ENCODE measurements around the gene CHSY1.

CHSY1 gene

GRCh38 chr15:101156509-101157159 lies 95.2 kb downstream of the CHSY1 start:
- DNase-seq (ENCODE audit: extremely low read depth in 1 of 2, low read depth in 1 of 2) = no peak

GRCh38 chr15:101156061-101156460 lies 95.8 kb downstream of the CHSY1 start:
- no peak for DNase-seq (ENCODE audit: extremely low read depth in 1 of 2, low read depth in 1 of 2)

DNA sequence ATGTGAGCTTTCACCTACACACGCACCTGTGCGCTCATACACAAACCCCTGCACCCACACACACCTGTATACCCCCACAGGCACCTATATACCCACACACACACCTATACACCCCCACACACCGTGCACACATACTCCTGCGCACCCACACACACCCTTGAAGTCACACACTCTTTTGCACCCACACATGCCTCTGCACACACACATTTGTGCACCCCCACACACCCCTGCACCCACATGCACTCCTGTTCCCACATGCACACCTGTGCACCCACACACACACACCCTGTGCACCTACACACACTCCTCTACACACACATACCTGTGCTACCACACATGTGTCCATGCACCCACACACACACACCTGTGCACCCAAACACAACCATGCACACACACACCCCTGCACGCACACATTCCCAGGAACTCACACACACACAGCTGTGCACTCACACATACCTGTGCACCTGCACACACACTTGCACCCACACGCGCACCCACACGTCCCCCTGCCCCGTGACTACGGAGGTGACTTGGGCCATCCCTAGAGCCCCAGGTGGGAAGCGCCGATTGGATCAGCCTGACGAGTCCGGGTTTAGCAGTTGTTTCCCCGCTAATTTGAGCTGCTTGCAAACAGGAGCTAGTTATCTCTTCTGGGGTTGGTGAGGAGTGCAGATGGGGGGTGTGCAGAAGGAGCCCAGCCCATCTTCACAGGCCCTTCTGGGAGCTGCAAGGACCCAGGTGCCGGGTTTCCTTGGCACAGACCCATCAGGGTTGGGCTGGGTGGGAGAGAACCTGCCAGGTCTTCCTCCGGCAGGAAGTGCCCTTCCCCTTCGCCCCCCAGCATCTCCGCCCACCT lies 97.8 kb downstream of the CHSY1 start:
- no peak for DNase-seq (ENCODE audit: extremely low read depth in 1 of 2, low read depth in 1 of 2)

GRCh38 chr15:101152914-101153313 lies 98.9 kb downstream of the CHSY1 start:
- no peak for DNase-seq (ENCODE audit: extremely low read depth in 1 of 2, low read depth in 1 of 2)

GRCh38 chr15:101151288-101151687 lies 100.6 kb downstream of the CHSY1 start:
- no peak for DNase-seq (ENCODE audit: extremely low read depth in 1 of 2, low read depth in 1 of 2)

- DNase-seq (ENCODE audit: extremely low read depth in 1 of 2, low read depth in 1 of 2) = no peak
Observed at GRCh38 chr15:101150723-101151040, 101.2 kb downstream of the CHSY1 start.

- no peak for DNase-seq (ENCODE audit: extremely low read depth in 1 of 2, low read depth in 1 of 2)
Observed at GRCh38 chr15:101149864-101150722, 101.8 kb downstream of the CHSY1 start.

GRCh38 chr15:101148881-101149664 lies 102.8 kb downstream of the CHSY1 start:
- no peak for DNase-seq (ENCODE audit: extremely low read depth in 1 of 2, low read depth in 1 of 2)

- DNase-seq (ENCODE audit: extremely low read depth in 1 of 2, low read depth in 1 of 2) = no peak
Observed at GRCh38 chr15:101148166-101148880, 103.5 kb downstream of the CHSY1 start.

DNA sequence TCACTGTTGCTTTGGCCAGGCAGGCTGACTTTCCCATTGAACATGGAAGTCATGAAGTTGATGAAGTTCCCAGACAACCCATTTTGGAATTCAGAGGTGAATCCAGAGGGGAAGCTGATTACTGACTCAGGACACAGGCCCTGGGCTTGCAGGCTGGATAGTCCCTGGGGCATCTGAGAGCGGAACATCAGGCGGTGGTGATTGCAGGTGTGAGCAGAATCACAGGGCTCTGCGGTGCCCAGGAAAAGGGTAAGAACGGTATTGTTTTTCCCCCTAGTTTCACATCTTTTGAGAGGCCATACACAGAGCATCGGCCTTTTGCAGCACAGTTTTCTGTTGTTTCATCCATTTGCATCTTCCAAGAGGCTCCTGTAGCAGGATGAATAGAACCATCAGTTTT lies 104.7 kb downstream of the CHSY1 start:
- no peak for DNase-seq (ENCODE audit: extremely low read depth in 1 of 2, low read depth in 1 of 2)

- DNase-seq (ENCODE audit: extremely low read depth in 1 of 2, low read depth in 1 of 2) = no peak
Observed at GRCh38 chr15:101146118-101146702, 105.6 kb downstream of the CHSY1 start.

GRCh38 chr15:101145362-101145761 lies 106.5 kb downstream of the CHSY1 start:
- no peak for DNase-seq (ENCODE audit: extremely low read depth in 1 of 2, low read depth in 1 of 2)

DNA sequence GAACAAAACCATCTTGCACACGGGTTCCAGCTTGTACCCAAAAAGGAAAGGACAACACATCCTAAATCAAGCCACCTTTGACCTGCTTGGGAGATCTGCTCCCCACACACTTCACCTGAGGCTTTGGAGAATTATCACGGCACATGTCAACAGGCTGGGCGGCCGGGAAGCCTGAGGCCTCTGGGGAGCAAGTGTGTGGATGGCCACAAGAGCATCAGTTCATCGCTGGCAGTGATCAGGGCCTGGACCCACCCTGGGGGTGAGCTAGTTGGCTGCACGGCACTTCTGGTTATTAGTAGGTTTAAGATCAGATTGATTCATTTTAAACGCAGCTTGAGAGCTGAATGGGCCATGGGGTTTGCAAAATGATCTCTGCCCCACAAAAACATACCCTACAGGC lies 108.5 kb downstream of the CHSY1 start:
- DNase-seq (ENCODE audit: extremely low read depth in 1 of 2, low read depth in 1 of 2) = no peak

- no peak for DNase-seq (ENCODE audit: extremely low read depth in 1 of 2, low read depth in 1 of 2)
Observed at GRCh38 chr15:101142711-101143110, 109.1 kb downstream of the CHSY1 start.

GRCh38 chr15:101141926-101142527 lies 109.8 kb downstream of the CHSY1 start:
- DNase-seq (ENCODE audit: extremely low read depth in 1 of 2, low read depth in 1 of 2) = no peak

GRCh38 chr15:101140697-101141065 lies 111.2 kb downstream of the CHSY1 start:
- no peak for DNase-seq (ENCODE audit: extremely low read depth in 1 of 2, low read depth in 1 of 2)

- DNase-seq (ENCODE audit: extremely low read depth in 1 of 2, low read depth in 1 of 2) = no peak
Observed at GRCh38 chr15:101139986-101140696, 111.7 kb downstream of the CHSY1 start.

DNA sequence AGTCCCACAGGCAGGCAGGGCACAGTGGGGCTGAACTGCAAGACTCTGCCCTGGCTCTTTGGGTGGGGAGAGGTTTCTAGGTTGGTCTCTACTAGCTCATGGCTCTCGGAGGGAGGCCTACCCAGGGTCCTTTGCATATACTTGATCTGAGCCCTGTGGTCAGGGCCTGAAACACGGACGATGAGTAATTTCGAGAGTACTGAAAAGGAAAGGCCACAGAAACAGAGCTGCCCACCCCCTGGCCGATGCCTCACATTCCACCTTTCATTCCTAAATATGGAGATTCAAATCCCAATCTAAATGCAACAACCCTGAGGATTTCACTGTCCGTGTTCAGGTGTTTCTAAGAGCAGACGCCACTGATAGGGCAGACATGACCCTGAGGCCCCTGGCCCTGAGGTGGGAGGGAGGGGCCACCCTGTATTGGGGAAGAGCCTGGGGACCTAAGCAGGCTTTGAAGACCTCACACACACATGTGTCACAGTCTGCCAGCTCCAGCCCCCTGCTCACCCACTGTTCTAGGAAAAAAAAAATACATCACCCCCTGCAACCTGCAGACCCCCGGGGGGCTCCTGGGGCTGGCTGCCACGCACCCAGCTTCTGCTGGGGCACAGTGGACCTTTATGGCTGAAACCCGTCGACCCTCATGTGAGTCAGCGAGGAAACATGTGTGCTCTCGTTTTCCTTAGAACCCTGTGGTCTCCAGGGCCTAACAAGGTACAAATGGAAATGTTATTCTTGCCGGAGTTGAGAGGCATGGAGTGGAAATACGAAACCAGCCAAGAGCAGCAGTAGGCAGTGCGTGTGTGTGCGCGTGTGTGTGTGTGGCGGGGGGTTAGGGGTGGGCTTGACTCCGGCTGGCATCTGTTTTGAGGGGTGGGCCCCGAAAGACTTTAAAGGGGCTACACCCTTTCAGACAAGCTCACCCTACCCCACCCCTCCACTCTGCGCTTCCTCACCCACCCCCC lies 112.7 kb downstream of the CHSY1 start:
- no peak for DNase-seq (ENCODE audit: extremely low read depth in 1 of 2, low read depth in 1 of 2)
